ENCODE measurements around the gene RAB40C. TPM values are rescaled to one million over a fixed set of nuclear protein-coding genes. Genes with fewer than 3 reads are reported as not detected.
"Not testable (repeated sequence)": the region's sequence is repeated elsewhere in the genome, so short reads cannot be mapped to it uniquely, and the experiment has no call there.

The RAB40C gene
- total RNA-seq, 1 experiment from 2014 or later: 9.3 TPM

DNA sequence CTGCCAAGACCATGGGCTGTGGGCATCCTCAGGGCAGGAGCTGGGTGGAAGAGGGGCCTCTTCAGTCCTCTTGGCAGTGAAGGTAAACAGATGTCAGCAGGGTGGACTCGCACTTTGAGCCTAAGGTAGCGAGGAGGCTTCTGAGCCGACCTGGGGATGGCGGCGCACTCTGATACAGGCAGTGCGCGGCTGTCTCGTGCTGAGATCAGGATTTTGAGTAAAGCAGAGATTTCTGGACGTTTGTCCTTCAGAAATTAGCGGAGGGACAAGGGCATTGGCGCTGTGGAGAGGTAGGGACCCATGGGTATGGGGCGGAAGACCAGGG lies 6.8 kb downstream of the RAB40C start:
- DNase-seq (ENCODE audit: low read depth, low spot score): no peak
- in situ Hi-C loops (cut with HindIII; ENCODE audit: low pct_unique_long_range_greater_than_20kb, low sequenced_read_pairs): no loop called here

DNA sequence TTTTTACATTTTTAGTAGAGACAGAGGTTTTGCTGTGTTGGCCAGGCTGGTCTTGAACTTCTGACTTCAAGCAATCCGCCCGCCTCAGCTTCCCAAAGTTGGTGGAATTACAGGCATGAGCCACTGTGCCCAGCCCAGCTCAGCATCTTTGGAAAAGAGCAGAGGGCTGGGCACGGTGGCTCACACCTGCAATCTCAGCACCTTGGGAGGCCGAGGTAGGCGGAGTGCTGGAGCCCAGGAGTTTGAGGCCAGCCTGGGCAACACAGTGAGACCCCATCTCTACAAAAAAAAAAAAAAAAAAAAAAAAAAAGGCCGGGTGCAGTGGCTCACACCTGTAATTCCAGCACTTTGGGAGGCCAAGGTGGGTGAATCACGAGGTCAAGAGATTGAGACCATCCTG lies 7.8 kb downstream of the RAB40C start:
- DNase-seq (ENCODE audit: low read depth, low spot score); in situ Hi-C loops (cut with HindIII; ENCODE audit: low pct_unique_long_range_greater_than_20kb, low sequenced_read_pairs): not testable (repeated sequence)

DNA sequence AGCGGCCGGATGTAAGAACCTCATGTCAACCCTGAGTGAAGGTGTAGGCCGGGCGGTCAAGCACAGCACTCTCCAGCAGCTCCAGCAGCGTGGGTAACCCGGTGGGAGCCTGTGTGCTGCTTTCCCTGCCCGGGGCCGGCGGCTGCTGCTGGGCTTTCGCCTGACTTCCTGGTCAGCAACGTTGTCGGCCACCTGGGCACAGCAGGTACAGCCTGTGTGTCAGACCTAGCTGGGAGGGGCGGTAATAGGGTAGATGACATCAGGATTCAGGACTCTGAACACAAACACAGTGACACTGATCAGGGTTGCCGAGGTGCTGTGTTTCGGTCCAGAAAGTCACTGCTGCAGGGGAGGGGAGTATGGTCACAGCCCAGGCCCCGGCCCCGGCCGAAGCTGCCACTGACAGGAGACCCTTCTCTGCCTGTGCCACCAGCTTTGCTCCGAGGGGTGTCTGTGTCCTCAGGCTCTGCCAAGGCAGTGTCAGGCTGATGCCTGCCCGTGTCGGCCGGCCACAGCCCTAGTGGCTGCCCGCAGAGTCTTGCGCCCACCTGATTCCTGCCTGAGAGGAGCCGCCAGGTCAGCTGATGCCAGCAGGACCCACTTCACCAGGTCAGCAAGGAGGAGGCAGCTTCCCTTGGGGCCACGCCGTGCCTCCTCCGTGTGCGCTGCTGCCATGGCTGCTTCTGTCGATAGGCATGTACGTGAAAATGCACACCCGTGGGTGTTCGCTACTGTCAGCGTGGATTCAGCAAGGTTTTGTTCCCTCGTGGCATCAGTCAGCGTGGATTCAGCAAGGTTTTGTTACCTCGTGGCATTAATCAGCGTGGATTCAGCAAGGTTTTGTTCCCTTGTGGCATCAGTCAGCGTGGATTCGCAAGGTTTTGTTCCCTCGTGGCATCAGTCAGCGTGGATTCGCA lies 9.2 kb downstream of the RAB40C start:
- in situ Hi-C loops (cut with HindIII; ENCODE audit: low pct_unique_long_range_greater_than_20kb, low sequenced_read_pairs): no loop called here
- no peak for DNase-seq (ENCODE audit: low read depth, low spot score)

- in situ Hi-C loops (cut with HindIII; ENCODE audit: low pct_unique_long_range_greater_than_20kb, low sequenced_read_pairs): no loop called here
- DNase-seq (ENCODE audit: low read depth, low spot score): peak; percentile 52
These were observed 10.9 kb downstream of the RAB40C start for GRCh38 chr16:600781-601180.

DNA sequence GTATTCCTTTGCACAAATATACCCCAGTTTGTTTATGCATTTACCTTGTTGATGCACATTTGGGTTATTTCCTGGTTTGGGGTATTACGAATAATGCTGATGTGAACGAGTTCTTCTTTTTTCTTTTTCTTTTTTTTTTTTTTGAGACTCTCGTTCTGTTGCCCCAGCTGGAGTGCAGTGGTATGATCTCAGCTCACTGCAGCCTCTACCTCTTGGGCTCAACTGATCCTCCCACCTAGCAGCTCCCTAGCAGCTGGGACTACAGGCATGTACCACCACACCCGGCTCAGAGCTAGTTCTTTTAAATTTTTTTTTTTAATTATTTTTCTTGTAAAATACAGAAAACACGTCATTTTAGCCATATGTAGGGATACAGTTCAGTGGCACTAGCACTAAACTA lies 14.1 kb downstream of the RAB40C start:
- in situ Hi-C loops (cut with HindIII; ENCODE audit: low pct_unique_long_range_greater_than_20kb, low sequenced_read_pairs): no loop called here
- no peak for DNase-seq (ENCODE audit: low read depth, low spot score)

DNA sequence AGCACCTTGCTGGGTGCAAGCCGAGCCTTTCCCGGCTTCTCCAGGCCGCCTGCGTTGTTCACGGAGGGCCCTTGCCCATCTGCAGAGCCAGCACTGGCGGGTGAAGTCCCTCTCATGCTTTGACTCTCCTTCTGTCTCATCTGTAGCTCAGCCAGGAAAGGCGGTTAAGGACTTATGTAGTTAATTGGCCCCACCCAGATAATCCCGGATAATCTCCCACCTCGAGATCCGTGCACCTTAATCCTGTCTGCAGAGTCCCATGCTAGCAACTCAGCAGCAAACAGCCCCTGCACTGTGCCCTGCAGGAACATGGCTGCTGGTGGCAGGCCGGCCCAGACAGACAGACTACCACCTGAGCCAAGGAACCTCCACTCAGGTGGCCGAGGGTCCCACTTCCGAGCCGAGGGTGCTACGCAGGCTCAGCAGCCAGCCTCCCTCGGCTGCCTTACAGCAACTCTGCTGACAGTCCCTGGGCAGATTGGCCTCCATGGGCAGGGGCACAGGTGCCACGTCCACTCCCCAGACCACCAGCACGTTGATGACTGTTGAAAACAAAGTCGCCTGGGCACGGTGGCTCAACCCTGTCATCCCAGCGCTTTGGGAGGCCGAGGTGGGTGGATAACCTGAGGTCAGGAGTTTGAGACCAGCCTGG lies 16.9 kb downstream of the RAB40C start:
- in situ Hi-C loops (cut with HindIII; ENCODE audit: low pct_unique_long_range_greater_than_20kb, low sequenced_read_pairs): no loop called here
- no peak for DNase-seq (ENCODE audit: low read depth, low spot score)

GRCh38 chr16:608019-608418 lies 18.2 kb downstream of the RAB40C start:
- no peak for DNase-seq (ENCODE audit: low read depth, low spot score)
- in situ Hi-C loops (cut with HindIII; ENCODE audit: low pct_unique_long_range_greater_than_20kb, low sequenced_read_pairs): no loop called here

GRCh38 chr16:609316-609715 lies 19.4 kb downstream of the RAB40C start:
- in situ Hi-C loops (cut with HindIII; ENCODE audit: low pct_unique_long_range_greater_than_20kb, low sequenced_read_pairs): no loop called here
- no peak for DNase-seq (ENCODE audit: low read depth, low spot score)

GRCh38 chr16:609984-610383 lies 20.1 kb downstream of the RAB40C start:
- in situ Hi-C loops (cut with HindIII; ENCODE audit: low pct_unique_long_range_greater_than_20kb, low sequenced_read_pairs): no loop called here
- DNase-seq (ENCODE audit: low read depth, low spot score): no peak

- in situ Hi-C loops (cut with HindIII; ENCODE audit: low pct_unique_long_range_greater_than_20kb, low sequenced_read_pairs): no loop called here
- peak; percentile 51 for DNase-seq (ENCODE audit: low read depth, low spot score)
These were observed 20.9 kb downstream of the RAB40C start for GRCh38 chr16:610513-611381.

DNA sequence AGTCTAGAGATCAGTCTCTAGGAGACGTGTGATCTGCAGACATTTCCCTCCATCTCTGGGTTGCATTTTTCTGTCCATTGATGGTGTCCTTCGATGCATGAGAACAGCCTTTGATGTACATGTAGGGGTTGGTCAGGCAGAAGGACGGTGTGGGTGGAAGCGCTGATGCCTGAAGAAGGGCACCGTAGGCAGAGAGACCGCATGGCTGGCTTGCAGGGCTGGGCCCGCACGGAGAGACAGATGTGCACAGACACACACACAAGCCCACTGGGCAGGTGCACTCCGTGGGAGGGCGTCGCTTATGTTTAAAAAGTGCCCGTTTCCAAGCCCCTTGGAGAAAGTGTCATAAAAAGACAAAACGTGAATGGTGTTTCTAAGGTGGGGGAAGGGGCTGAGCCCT lies 25.3 kb downstream of the RAB40C start:
- DNase-seq (ENCODE audit: low read depth, low spot score): no peak
- in situ Hi-C loops (cut with HindIII; ENCODE audit: low pct_unique_long_range_greater_than_20kb, low sequenced_read_pairs): no loop called here

GRCh38 chr16:616733-617586 lies 27.1 kb downstream of the RAB40C start:
- in situ Hi-C loops (cut with HindIII; ENCODE audit: low pct_unique_long_range_greater_than_20kb, low sequenced_read_pairs): no loop called here
- no peak for DNase-seq (ENCODE audit: low read depth, low spot score)

DNA sequence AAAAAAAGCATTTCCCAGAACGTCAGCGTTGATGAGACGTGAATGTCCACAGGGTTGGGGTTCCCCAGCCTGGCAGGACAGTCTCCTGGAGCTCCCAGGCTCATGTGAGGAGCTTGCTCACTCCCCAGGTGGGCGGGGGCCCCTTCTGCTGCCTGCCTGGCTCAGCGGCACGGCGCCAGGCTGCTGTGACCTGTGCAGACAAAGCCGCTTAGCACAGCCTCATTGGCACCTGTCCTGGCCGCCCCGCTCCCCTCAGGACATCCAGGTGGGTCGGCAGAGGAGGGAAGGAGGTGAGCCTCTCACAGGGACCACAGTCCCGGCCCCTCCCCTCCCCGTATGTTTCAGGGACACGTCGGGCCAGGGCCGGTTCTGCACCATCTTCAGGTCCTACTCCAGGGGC lies 28.0 kb downstream of the RAB40C start:
- DNase-seq (ENCODE audit: low read depth, low spot score): no peak
- in situ Hi-C loops (cut with HindIII; ENCODE audit: low pct_unique_long_range_greater_than_20kb, low sequenced_read_pairs): no loop called here

DNA sequence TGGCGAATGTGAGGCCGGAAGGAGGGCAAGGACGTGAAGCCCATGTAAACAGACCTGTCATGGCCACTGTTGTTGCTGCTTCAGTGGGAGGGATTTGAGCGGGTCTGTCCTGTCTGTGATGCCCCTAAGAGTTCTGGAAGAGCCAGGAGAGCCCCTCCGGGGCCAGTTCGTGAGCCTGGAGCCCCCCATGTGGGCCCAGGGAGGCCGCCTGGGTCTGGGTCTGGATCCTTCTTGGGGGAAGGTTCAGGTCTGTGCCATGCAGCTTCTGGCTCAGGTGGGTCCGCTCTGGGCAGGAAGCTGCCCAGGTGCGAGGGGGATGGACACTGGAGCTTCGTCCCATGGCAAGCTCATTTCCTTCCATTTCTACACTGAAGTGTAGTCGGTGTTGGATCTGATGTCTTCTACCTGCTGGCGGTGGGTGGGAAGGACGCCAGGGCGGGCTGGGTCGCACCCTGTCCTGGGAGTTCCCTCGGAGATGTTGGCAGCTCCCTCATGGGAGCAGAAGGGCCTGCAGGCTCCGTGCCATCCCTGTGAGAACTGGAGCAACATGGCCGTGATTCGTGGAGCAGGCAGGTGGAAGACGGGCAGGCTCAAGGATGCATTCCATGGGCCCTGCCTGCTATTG lies 29.7 kb downstream of the RAB40C start:
- in situ Hi-C loops (cut with HindIII; ENCODE audit: low pct_unique_long_range_greater_than_20kb, low sequenced_read_pairs): no loop called here
- DNase-seq (ENCODE audit: low read depth, low spot score): no peak

- in situ Hi-C loops (cut with HindIII; ENCODE audit: low pct_unique_long_range_greater_than_20kb, low sequenced_read_pairs): no loop called here
- no peak for DNase-seq (ENCODE audit: low read depth, low spot score)
These were observed 31.0 kb downstream of the RAB40C start for GRCh38 chr16:620700-621525.

DNA sequence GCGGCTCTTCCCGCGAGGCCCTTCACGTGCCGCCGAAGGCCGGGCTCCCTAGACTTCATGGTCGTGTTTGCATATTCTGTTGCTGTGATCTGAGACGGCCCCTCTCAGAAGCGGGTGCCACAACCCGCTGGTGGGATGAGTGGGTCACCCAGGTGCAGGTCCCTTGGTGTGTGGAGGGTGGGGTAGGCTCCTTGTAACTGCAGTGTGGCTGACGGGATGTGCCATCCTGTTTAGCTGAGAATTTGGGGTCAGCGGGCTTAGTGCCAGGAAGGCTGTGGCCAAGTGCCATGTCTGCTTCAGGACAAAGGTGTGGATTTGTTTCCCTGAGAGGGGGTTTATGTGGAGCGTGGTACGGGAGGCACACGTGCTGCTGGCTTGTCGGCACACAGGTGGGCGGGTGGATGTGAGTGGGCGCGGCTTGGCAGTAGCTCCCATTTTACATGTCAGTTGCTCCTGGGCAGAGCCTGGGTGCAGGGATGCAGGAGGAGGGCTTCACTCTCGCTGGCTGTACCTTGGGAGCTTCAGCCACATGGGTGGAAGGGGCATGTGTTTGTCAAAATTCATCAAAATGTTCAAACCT lies 31.8 kb downstream of the RAB40C start:
- in situ Hi-C loops (cut with HindIII; ENCODE audit: low pct_unique_long_range_greater_than_20kb, low sequenced_read_pairs): no loop called here
- DNase-seq (ENCODE audit: low read depth, low spot score): no peak

Measured in SK-MEL-5 (cell line).